GM12878 (cell line): ENCODE data around the gene CTNNA3. TPM values are rescaled to one million over a fixed set of nuclear protein-coding genes. Genes with fewer than 3 reads are reported as not detected.

ENCODE experiments used
- ATF2 ChIP-seq: IDR thresholded peaks from 2 replicates; pipeline ENCODE4 v1.6.1; 2012; ENCODE audit warnings: low read length, inconsistent platforms
- CBFB ChIP-seq: IDR thresholded peaks from 2 replicates; pipeline ENCODE4 v1.6.1; 2016; ENCODE audit warnings: antibody characterized with exemption, low read depth
- EGR1 ChIP-seq, 2 experiments: IDR thresholded peaks; 1 replicate in 1 of 2; 2 replicates in 1 of 2; pipeline ENCODE4 v1.6.1; 2011 to 2012; ENCODE audit warnings: low read depth in 2 of 2, low read length in 2 of 2, borderline replicate concordance in 1 of 2, mild to moderate bottlenecking in 1 of 2, moderate library complexity in 1 of 2
- IKZF1 ChIP-seq: fragments of 450-650 bp; conservative IDR thresholded peaks from 2 replicates; pipeline ENCODE4 v1.6.1; 2017; ENCODE audit warnings: antibody characterized with exemption, mild to moderate bottlenecking
- YBX1 ChIP-seq: fragments of 450-650 bp; IDR thresholded peaks from 2 replicates; pipeline ENCODE4 v1.6.1; 2016; ENCODE audit warnings: antibody characterized with exemption
- ZBTB11 ChIP-seq: fragments of 450-650 bp; formaldehyde crosslinking; IDR thresholded peaks from 2 replicates; pipeline ENCODE4 v1.5.0; 2022; ENCODE audit warnings: mild to moderate bottlenecking, missing genetic modification characterization
- ZBTB33 ChIP-seq: fragments of 450-650 bp; IDR thresholded peaks from 2 replicates; pipeline ENCODE4 v1.6.1; 2017; ENCODE audit warnings: mild to moderate bottlenecking
- polyA plus RNA-seq, 11 experiments: library from polyadenylated mRNA; depleted of rRNA in 4 of 11; unstranded in 6 of 11; stranded (reverse) in 5 of 11; fragments of >200 nt; fragmentation: Nextera tagmentation in 4 of 11; fragmentation: Illumina TruSeq in 1 of 11; extraction: Ambion mirVana in 4 of 11; extraction: Trizol in 1 of 11; gene quantifications; 1 replicate in 1 of 11; 2 replicates in 10 of 11; pipeline versions ENCODE4 v1.2.1 to v1.2.3, GENCODE V29; 2011 to 2016; ENCODE audit warnings: inconsistent platforms in 2 of 11, missing spikeins in 2 of 11, low read depth in 1 of 11
- total RNA-seq, 4 experiments: library from RNA; depleted of rRNA in 3 of 4; stranded (reverse); fragments of >200 nt in 3 of 4; fragmentation: Illumina TruSeq in 1 of 4; extraction: Trizol in 1 of 4; gene quantifications; 2 replicates each; pipeline versions ENCODE4 v1.2.1 to v1.2.3, GENCODE V29; 2013 to 2021

CTNNA3 gene
- total and polyA plus RNA-seq, 10 of the 15 experiments (the other 5 are each of a cell fraction or from before 2014, with no cell fraction given), result under 0.01 to 4.5 (median 0.22) TPM; not detected in 2

- TF ChIP-seq ATF2, result no peak
- TF ChIP-seq CBFB, result no peak
- TF ChIP-seq ZBTB33, result no peak
- no peak for TF ChIP-seq EGR1 (IDR thresholded peaks at IDR 0.05; ENCODE audit: borderline replicate concordance in 1 of 2, low read depth in 2 of 2, low read length in 2 of 2)
- TF ChIP-seq ZBTB11 (CRISPR knock-in tag), result no peak
- TF ChIP-seq YBX1, result no peak
- TF ChIP-seq IKZF1, result no peak
- TF ChIP-seq, all 136 proteins: peak for 0
Measured at GRCh38 chr10:66836771-66837170, 859.2 kb downstream of the CTNNA3 start (continued).
